IPS-20b (cell line): ENCODE results near the gene SYNGR1.
"Not testable (repeated sequence)": the region's sequence is repeated elsewhere in the genome, so short reads cannot be mapped to it uniquely, and the experiment has no call there.

Experiments used
- H3K27ac ChIP-seq: one replicate; pipeline ENCODE4 v1.5.1; 2013; ENCODE audit warnings: low read length
- H3K27me3 ChIP-seq: 2 replicates; pipeline ENCODE4 v1.6.1; 2013; ENCODE audit warnings: mild to moderate bottlenecking, low read length, inconsistent platforms; ENCODE audit not compliant: insufficient read depth
- H3K36me3 ChIP-seq: 2 replicates; pipeline ENCODE4 v1.6.1; 2013; ENCODE audit warnings: low read depth, mild to moderate bottlenecking, inconsistent platforms, low read length, moderate library complexity; ENCODE audit not compliant: insufficient read depth
- H3K4me1 ChIP-seq: 2 replicates; pipeline ENCODE4 v1.6.1; 2013; ENCODE audit warnings: mild to moderate bottlenecking, control low read depth, inconsistent platforms, low read length, moderate library complexity; ENCODE audit not compliant: insufficient read depth
- H3K4me3 ChIP-seq: 2 replicates; pipeline ENCODE4 v1.5.1; 2013; ENCODE audit warnings: mild to moderate bottlenecking, low read length, inconsistent platforms
- H3K9ac ChIP-seq: 2 replicates; pipeline ENCODE4 v1.6.1; 2013; ENCODE audit warnings: low read depth, mild to moderate bottlenecking, inconsistent platforms, low read length, moderate library complexity
- H3K9me3 ChIP-seq: 2 replicates; pipeline ENCODE4 v1.6.1; 2013; ENCODE audit warnings: mild to moderate bottlenecking, low read depth, low read length, inconsistent platforms; ENCODE audit not compliant: insufficient read depth

SYNGR1 gene

DNA sequence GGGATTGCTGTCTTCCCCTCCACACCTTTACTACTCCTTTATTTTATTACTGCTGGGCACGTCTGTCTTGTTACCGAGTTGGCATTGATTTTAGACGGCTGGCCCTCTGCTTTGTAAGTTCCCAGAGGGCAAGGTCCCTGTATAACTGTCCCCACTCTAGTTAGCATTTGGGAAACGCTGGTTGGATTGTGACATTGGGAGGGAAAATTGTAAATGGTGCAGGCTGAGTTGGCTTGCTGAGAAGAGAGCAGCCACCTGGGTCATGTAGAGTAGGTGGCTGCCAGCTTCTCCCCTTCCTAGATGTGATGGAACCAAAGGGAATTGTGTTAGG is 51.5 kb downstream of the SYNGR1 start:
- Histone ChIP-seq H3K9me3 (no peaks in the 10 kb centered on the region), H3K4me1 (no peaks in the 10 kb centered on the region), H3K36me3 (no peaks in the 10 kb centered on the region), H3K27me3 (no peaks in the 10 kb centered on the region), H3K4me3 (no peak overlapping the region), H3K9ac (0 out of 2 replicates have a peak overlapping the region, but pooled peaks have one; percentile 4), H3K27ac (no peak overlapping the region)

DNA sequence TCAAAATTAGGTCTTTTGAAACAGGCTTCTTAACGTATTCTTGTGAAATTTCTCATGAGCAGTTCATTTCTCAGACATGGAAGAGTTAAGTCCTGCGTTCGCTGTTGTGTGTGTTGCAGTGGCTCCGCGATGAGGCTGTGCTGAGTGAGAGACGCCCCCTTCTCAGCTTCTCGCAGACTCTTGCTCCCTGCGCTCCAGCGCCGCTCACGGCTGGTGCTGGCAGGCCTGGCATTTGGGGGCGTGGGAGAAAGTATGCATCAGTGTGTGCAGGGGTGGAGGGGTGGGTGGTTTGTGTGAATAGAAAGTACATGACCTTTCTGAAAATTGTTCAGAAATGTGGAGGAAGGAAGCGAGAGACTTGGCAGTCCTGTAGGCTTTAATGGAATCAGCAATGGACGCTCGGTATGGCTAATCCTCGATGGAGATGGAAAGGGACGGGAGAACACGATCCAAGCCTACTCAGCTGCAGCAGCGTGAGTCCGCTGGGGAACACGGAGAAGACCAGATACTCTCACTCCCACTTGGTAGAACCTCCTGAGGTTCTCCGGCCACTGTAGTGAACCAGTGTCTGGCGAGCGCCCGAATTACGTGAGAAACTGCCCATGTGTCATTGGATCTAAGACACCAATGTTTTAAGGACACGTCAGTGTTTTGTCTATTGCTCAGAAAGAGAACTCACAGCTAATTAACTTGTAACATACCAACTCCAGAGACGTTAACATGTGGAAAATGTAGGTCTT is 55.7 kb downstream of the SYNGR1 start:
- Histone ChIP-seq H3K27me3 (no peaks in the 10 kb centered on the region), H3K4me3 (no peak overlapping the region), H3K36me3 (no peaks in the 10 kb centered on the region), H3K9ac (no peak overlapping the region), H3K27ac (no peak overlapping the region), H3K9me3 (no peaks in the 10 kb centered on the region), H3K4me1 (no peaks in the 10 kb centered on the region)

DNA sequence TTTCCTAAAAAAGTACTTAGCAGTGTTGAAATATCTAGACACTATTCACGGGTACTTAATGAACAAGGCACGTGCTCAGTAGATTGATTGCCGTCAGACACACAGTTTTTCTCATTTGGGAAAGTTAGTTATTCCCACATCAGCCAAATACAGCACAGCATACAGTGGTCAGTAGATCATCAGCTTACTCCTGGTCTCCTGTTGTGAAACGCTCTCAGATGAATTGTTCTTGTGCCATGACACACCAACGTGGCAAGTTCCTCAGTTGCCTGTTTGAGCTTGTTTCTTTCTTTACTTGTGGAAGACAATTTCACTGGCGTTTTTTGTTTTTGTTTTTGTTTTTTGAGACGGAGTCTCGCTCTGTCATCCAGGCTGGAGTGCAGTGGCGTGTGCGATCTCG is 58.4 kb downstream of the SYNGR1 start:
- Histone ChIP-seq H3K9me3 (no peaks in the 10 kb centered on the region), H3K36me3 (no peaks in the 10 kb centered on the region), H3K4me3 (no peak overlapping the region), H3K27ac (no peak overlapping the region), H3K9ac (no peak overlapping the region), H3K4me1 (no peaks in the 10 kb centered on the region), H3K27me3 (no peaks in the 10 kb centered on the region)

DNA sequence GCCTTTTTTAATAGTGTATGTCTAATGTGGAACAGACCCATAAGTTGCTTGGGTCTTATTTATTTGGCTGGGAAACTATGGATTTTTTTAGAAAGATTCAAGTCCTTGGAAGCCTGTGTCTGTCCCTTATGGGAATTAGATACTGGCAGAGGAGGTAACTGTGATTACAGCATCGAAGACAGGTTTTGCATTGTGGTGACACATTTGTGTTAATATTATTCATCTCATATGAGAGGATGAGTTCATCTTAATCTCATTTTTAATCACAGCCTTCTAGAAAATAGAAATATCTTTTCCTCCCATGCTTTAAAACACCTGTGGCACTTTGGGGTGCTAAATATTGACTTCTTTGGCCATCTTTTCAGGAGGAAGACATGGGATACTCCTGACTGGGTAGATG is 59.0 kb downstream of the SYNGR1 start:
- Histone ChIP-seq H3K9me3 (no peaks in the 10 kb centered on the region), H3K36me3 (no peaks in the 10 kb centered on the region), H3K4me1 (no peaks in the 10 kb centered on the region), H3K27ac (no peak overlapping the region), H3K9ac (no peak overlapping the region), H3K27me3 (no peaks in the 10 kb centered on the region), H3K4me3 (no peak overlapping the region)

DNA sequence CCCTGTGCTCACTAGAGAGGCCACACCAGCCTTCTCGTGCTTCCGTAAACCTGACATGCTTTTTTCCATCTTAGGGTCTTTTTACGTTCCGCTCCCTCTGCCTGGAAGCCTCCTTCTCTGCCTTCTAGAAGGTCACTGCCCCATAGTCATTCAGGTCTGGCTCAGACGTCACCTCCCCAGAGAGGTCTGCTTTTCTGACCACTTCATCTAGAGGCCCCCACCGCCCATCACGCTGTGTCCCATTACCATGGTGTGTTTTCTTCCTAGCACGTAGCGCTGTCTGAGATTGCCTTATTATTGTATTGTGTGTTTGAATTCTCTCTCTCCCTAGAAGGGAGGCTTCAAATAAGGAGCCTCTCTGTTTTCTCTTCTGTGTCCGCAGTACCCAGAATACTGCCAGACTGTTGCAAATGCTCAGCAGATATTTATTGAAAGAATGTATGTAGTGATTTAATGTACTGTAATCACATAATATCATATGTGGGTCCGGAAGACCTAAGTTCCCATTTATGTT is 59.8 kb downstream of the SYNGR1 start:
- no peaks in the 10 kb centered on the region for H3K27me3 ChIP-seq
- H3K9ac ChIP-seq, result no peak overlapping the region
- no peaks in the 10 kb centered on the region for H3K9me3 ChIP-seq
- H3K36me3 ChIP-seq, result no peaks in the 10 kb centered on the region
- H3K4me3 ChIP-seq, result no peak overlapping the region
- H3K4me1 ChIP-seq, result no peaks in the 10 kb centered on the region
- H3K27ac ChIP-seq, result no peak overlapping the region

DNA sequence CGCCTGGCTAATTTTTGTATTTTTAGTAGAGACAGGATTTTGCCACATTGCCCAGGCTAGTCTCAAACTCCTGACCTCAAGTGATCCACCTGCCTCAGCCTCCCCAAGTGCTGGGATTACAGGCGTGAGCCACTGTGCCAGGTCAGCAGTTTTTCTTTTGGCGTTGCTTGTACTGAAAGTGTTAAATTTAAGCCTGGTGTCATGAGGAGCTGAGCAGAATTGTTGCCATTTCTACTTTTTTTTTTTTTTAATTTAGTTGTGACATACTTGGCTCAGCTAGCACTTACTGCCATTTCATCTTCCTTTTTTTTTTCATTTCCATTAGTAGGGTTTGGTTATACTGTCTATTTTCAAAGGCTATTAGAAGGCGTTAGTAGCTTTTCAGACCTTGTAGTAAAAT is 60.5 kb downstream of the SYNGR1 start:
- no peaks in the 10 kb centered on the region for H3K27me3 ChIP-seq
- no peak overlapping the region for H3K9ac ChIP-seq
- H3K4me1 ChIP-seq, result no peaks in the 10 kb centered on the region
- no peak overlapping the region for H3K27ac ChIP-seq
- no peaks in the 10 kb centered on the region for H3K9me3 ChIP-seq
- H3K4me3 ChIP-seq, result no peak overlapping the region
- no peaks in the 10 kb centered on the region for H3K36me3 ChIP-seq

DNA sequence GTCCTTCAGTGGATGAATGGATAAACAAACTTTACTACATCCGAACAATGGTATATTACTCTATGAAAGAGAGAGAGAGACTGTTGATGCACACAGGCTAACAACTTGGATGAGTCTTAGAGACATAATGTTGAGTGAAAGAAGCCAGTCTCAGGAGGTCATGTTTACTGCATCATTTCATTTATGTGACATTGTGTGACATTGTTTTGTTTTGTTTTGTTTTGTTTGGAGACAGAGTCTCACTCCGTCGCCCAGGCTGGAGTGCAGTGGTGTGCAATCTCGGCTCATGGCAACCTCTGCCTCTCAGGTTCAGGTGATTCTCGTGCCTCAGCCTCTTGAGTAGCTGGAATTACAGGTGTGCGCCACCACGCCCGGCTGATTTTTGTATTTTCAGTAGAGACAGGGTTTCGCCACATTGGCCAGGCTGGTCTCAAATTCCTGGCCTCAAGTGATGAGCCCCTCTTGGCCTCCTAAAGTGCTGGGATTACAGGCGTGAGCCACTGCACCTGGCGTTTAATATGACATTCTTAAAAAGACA is 62.1 kb downstream of the SYNGR1 start:
- not testable (repeated sequence) for H3K4me1 ChIP-seq, H3K36me3 ChIP-seq, H3K4me3 ChIP-seq, H3K9ac ChIP-seq, H3K27me3 ChIP-seq, H3K9me3 ChIP-seq, H3K27ac ChIP-seq

DNA sequence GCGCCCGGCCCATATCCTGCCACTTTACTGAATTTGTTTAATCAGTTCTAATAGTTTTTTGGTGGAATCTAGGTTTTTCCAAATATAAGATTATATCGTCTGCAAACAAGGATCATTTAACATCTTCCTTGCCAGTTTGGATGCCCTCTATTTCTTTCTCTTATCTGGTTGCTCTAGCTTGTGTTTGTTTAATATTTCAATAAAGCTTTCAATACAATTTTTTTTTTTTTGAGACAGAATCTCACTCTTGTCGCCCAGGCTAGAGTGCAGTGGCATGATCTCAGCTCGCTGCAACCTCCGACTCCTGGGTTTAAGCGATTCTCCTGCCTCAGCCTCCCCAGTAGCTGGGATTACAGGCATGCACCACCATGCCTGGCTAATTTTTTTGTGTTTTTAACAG is 63.4 kb downstream of the SYNGR1 start:
- not testable (repeated sequence) for H3K27me3 ChIP-seq, H3K4me3 ChIP-seq, H3K4me1 ChIP-seq, H3K9me3 ChIP-seq, H3K27ac ChIP-seq, H3K9ac ChIP-seq
- peaks cover 14% of the 10 kb centered on the region; the same call in 1 of the 2 replicates for H3K36me3 ChIP-seq

DNA sequence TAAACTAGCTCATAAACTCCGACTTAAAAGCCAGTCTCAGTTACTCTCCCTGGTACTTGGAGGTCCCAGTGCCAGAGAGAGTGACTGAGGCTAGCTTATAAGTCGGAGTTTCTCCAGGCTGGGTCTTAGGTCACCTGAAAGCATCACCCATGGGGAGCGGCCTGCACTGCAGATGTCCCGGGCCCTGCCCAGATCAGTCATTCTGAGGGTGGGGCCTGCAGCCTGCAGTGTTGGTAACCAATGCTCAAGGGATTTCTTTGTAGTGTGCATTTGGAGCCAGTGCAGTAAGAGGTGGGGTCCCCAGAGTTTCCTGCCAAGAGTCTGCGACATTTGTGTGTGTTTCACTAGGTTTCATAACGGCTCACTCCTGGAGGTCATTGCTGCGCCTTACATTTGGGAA is 64.6 kb downstream of the SYNGR1 start:
- Histone ChIP-seq H3K4me1 (no peaks in the 10 kb centered on the region), H3K27me3 (no peaks in the 10 kb centered on the region), H3K9ac (no peak overlapping the region), H3K4me3 (no peak overlapping the region), H3K9me3 (no peaks in the 10 kb centered on the region), H3K27ac (no peak overlapping the region), H3K36me3 (peaks cover 26% of the 10 kb centered on the region)

DNA sequence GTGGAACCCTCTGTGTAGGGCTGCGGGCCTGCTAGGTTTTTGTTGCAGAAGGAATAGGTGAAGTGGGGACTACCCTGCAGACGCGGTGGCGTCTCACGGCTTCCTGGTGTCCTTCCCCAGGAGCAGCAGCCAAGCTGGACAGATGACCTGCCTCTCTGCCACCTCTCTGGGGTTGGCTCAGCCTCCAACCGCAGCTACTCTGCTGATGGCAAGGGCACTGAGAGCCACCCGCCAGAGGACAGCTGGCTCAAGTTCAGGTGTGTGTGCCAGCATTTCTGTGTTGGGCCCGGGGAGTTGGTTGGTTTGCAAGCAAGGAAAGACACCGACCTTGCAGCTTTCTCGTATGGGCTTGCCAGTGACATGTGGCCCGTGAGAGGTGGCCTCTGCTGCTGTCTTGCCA is 65.1 kb downstream of the SYNGR1 start:
- Histone ChIP-seq H3K9ac (no peak overlapping the region), H3K4me3 (no peak overlapping the region), H3K9me3 (no peaks in the 10 kb centered on the region), H3K27me3 (no peaks in the 10 kb centered on the region), H3K27ac (no peak overlapping the region), H3K4me1 (no peaks in the 10 kb centered on the region), H3K36me3 (peaks cover 31% of the 10 kb centered on the region)

DNA sequence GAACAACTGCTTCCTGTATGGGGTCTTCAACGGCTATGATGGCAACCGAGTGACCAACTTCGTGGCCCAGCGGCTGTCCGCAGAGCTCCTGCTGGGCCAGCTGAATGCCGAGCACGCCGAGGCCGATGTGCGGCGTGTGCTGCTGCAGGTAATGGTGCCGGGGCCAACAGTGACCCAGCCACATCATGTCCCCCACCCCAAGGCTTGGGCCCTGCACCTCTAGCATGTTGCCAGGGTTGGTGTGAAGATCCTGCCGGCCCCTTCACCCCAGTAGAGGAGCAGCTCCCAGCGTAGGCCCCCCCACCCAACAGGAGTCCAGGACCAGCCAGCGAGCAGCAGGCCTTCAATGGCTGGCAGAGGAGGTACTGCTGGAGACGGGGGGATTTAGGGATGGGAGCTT is 65.7 kb downstream of the SYNGR1 start:
- Histone ChIP-seq H3K4me1 (no peaks in the 10 kb centered on the region), H3K9ac (no peak overlapping the region), H3K9me3 (no peaks in the 10 kb centered on the region), H3K36me3 (peaks cover 37% of the 10 kb centered on the region), H3K27ac (no peak overlapping the region), H3K4me3 (no peak overlapping the region), H3K27me3 (no peaks in the 10 kb centered on the region)

DNA sequence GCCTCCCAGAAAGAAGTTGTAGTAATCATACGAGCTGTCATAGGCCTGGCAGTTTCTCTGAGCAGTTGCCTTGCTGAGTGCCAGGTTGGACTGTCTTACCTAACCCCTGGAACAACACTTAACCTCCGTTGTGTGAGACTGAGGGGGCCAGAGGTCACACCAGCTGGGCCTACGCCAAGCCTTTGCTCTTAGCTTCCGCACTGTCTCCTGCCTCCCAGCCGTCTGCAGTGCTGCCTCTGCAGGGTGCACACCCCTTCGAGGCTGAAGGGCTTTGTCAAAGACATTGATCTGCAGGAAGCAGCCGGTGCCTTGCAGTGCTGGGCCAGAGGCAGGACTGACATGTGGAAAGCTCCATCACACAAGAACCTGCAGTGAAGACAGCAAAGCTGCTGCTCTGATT is 66.5 kb downstream of the SYNGR1 start:
- H3K36me3 ChIP-seq, result peaks cover 42% of the 10 kb centered on the region
- H3K9ac ChIP-seq, result no peak overlapping the region
- no peaks in the 10 kb centered on the region for H3K4me1 ChIP-seq
- H3K9me3 ChIP-seq, result no peaks in the 10 kb centered on the region
- H3K4me3 ChIP-seq, result no peak overlapping the region
- H3K27me3 ChIP-seq, result no peaks in the 10 kb centered on the region
- no peak overlapping the region for H3K27ac ChIP-seq
